NCI-H1436 (cell line): ENCODE results near the gene CCDC3.

ENCODE experiments used
- DNase-seq: peaks from one replicate; lab custom pipeline; 2025; lab: John Stamatoyannopoulos, UW

The CCDC3 gene

GRCh38 chr10:12961416-12962205 is 39.9 kb downstream of the CCDC3 start:
- no peak for DNase-seq

GRCh38 chr10:12960941-12961340 is 40.6 kb downstream of the CCDC3 start:
- DNase-seq, result no peak

- no peak for DNase-seq
Observed at GRCh38 chr10:12960334-12960898, 41.1 kb downstream of the CCDC3 start.

- DNase-seq, result no peak
Observed at GRCh38 chr10:12958546-12959110, 42.9 kb downstream of the CCDC3 start.

- DNase-seq, result no peak
Observed at GRCh38 chr10:12957081-12957480, 44.4 kb downstream of the CCDC3 start.

- no peak for DNase-seq
Observed at GRCh38 chr10:12954866-12955265, 46.6 kb downstream of the CCDC3 start.

GRCh38 chr10:12950583-12951128 is 50.9 kb downstream of the CCDC3 start:
- DNase-seq, result no peak

- DNase-seq, result no peak
Observed at GRCh38 chr10:12949248-12949647, 52.3 kb downstream of the CCDC3 start.

GRCh38 chr10:12947741-12948140 is 53.8 kb downstream of the CCDC3 start:
- DNase-seq, result no peak

GRCh38 chr10:12946372-12946771 is 55.1 kb downstream of the CCDC3 start:
- DNase-seq, result no peak

- DNase-seq, result no peak
Observed at GRCh38 chr10:12945690-12946359, 55.7 kb downstream of the CCDC3 start.

GRCh38 chr10:12944931-12945330 is 56.6 kb downstream of the CCDC3 start:
- DNase-seq, result no peak

- DNase-seq, result no peak
Observed at GRCh38 chr10:12943425-12943824, 58.1 kb downstream of the CCDC3 start.

GRCh38 chr10:12941966-12942365 is 59.5 kb downstream of the CCDC3 start:
- no peak for DNase-seq

GRCh38 chr10:12940791-12941190 is 60.7 kb downstream of the CCDC3 start:
- DNase-seq, result no peak

- DNase-seq, result no peak
Observed at GRCh38 chr10:12938271-12938670, 63.2 kb downstream of the CCDC3 start.

GRCh38 chr10:12937527-12937926 is 64.0 kb downstream of the CCDC3 start:
- DNase-seq, result no peak

GRCh38 chr10:12934777-12935176 is 66.7 kb downstream of the CCDC3 start:
- DNase-seq, result no peak

GRCh38 chr10:12929381-12929780 is 72.1 kb downstream of the CCDC3 start:
- no peak for DNase-seq

GRCh38 chr10:12928571-12928970 is 72.9 kb downstream of the CCDC3 start:
- no peak for DNase-seq

GRCh38 chr10:12927896-12928295 is 73.6 kb downstream of the CCDC3 start:
- no peak for DNase-seq

GRCh38 chr10:12925845-12926244 is 75.7 kb downstream of the CCDC3 start:
- DNase-seq, result no peak

GRCh38 chr10:12924911-12925310 is 76.6 kb downstream of the CCDC3 start:
- DNase-seq, result no peak
